Lower leg skin (tissue), 3 donors: ENCODE data around the gene C7.

Source experiments
- CTCF ChIP-seq, 3 donors: fragments of 450-650 bp; IDR thresholded peaks; one replicate each; pipeline ENCODE4 v1.5.1; 2016; ENCODE audit warnings: antibody characterized with exemption in 3 of 3, mild to moderate bottlenecking in 3 of 3, moderate library complexity in 2 of 3
- POLR2A ChIP-seq, 2 donors: fragments of 450-650 bp; IDR thresholded peaks; one replicate each; pipeline ENCODE4 v1.6.1; 2016 to 2017; ENCODE audit warnings: antibody characterized with exemption in 2 of 2, mild to moderate bottlenecking in 1 of 2, moderate library complexity in 1 of 2

- no peak for TF ChIP-seq CTCF (IDR thresholded peaks at IDR 0.05)
- TF ChIP-seq POLR2A (IDR thresholded peaks at IDR 0.05): no peak
Observed at GRCh38 chr5:40955313-40955712, 46.0 kb downstream of the C7 start.
